CD14-positive monocyte (primary cell): ENCODE results near the gene ITPKB. TPM values are rescaled to one million over a fixed set of nuclear protein-coding genes. Genes with fewer than 3 reads are reported as not detected.

ENCODE experiments used
- DNase-seq, 3 donors: peaks; one replicate each; pipeline ENCODE4 v3.0.0-alpha.2; 2011 to 2022
- H2AFZ ChIP-seq: 2 replicates; pipeline ENCODE4 v1.6.0; 2012; ENCODE audit warnings: mild to moderate bottlenecking, low read depth, low read length, inconsistent platforms; ENCODE audit not compliant: insufficient read depth, poor library complexity, severe bottlenecking
- H3K27ac ChIP-seq, 2 donors: 1 replicate in 1 of 2; 2 replicates in 1 of 2; pipeline ENCODE4 v1.5.1; 2012 to 2013; ENCODE audit warnings: low read length in 2 of 2, control low read depth in 1 of 2, inconsistent platforms in 1 of 2, low read depth in 1 of 2, mild to moderate bottlenecking in 1 of 2
- H3K27me3 ChIP-seq, 2 donors: one replicate each; pipeline versions ENCODE4 v1.6.0 to v1.6.1; 2011 to 2013; ENCODE audit warnings: low read length in 2 of 2; ENCODE audit not compliant: control insufficient read depth in 2 of 2, insufficient read depth in 2 of 2
- H3K36me3 ChIP-seq, 2 donors: replicated peaks in 1 of 2; 1 replicate in 1 of 2; 2 replicates in 1 of 2; pipeline versions ENCODE4 v1.5.1 to v1.6.1; 2012 to 2013; ENCODE audit warnings: low read length in 2 of 2, control low read depth in 1 of 2, inconsistent platforms in 1 of 2, mild to moderate bottlenecking in 1 of 2; ENCODE audit not compliant: insufficient read depth in 2 of 2, control insufficient read depth in 1 of 2
- H3K4me1 ChIP-seq, 2 donors: 1 replicate in 1 of 2; 2 replicates in 1 of 2; pipeline versions ENCODE4 v1.5.1 to v1.6.1; 2012 to 2013; ENCODE audit warnings: low read length in 2 of 2, control low read depth in 1 of 2, inconsistent platforms in 1 of 2, mild to moderate bottlenecking in 1 of 2, moderate library complexity in 1 of 2; ENCODE audit not compliant: insufficient read depth in 2 of 2, control insufficient read depth in 1 of 2
- H3K4me2 ChIP-seq: replicated peaks from 2 replicates; pipeline ENCODE3; 2012; ENCODE audit warnings: low read length, moderate library complexity, mild to moderate bottlenecking; ENCODE audit not compliant: poor library complexity, severe bottlenecking; ENCODE audit errors: extremely low read depth
- H3K4me3 ChIP-seq, 3 experiments: fragments of 200-600 bp in 1 of 3; sonication (generic) in 1 of 3; replicated peaks in 1 of 3; 1 replicate in 2 of 3; 2 replicates in 1 of 3; pipeline ENCODE4 v1.5.1; 2011 to 2013; ENCODE audit warnings: low read length in 3 of 3, mild to moderate bottlenecking in 3 of 3, control low read depth in 2 of 3, low read depth in 2 of 3, inconsistent platforms in 1 of 3, moderate library complexity in 1 of 3
- H3K79me2 ChIP-seq: 2 replicates; pipeline ENCODE4 v1.6.0; 2012; ENCODE audit warnings: mild to moderate bottlenecking, control low read depth, inconsistent platforms, low read length, moderate library complexity; ENCODE audit not compliant: insufficient read depth
- H3K9ac ChIP-seq: 2 replicates; pipeline ENCODE4 v1.6.0; 2017; ENCODE audit warnings: low read length, mild to moderate bottlenecking; ENCODE audit not compliant: insufficient read depth, poor library complexity, severe bottlenecking
- H3K9me3 ChIP-seq, 2 donors: replicated peaks in 1 of 2; 1 replicate in 1 of 2; 2 replicates in 1 of 2; pipeline versions ENCODE4 v1.5.1 to v1.6.1; 2012 to 2013; ENCODE audit warnings: low read length in 2 of 2, control low read depth in 1 of 2; ENCODE audit not compliant: control insufficient read depth in 1 of 2, insufficient read depth in 1 of 2
- H4K20me1 ChIP-seq: 2 replicates; pipeline ENCODE4 v1.6.0; 2012; ENCODE audit warnings: mild to moderate bottlenecking, low read length, control low read depth, moderate library complexity; ENCODE audit not compliant: insufficient read depth
- H3K27ac Mint-ChIP-seq, 7 donors: one replicate each; pipeline ENCODE4 v1.8.0; 2020; ENCODE audit warnings: mild to moderate bottlenecking in 7 of 7, mixed read lengths in 7 of 7, moderate library complexity in 6 of 7, inconsistent platforms in 2 of 7
- H3K27me3 Mint-ChIP-seq, 3 donors: one replicate each; pipeline ENCODE4 v1.8.0; 2021 to 2022; ENCODE audit warnings: low read depth in 3 of 3, mild to moderate bottlenecking in 3 of 3, mixed read lengths in 3 of 3, moderate library complexity in 3 of 3, inconsistent platforms in 1 of 3
- H3K36me3 Mint-ChIP-seq, 2 donors: one replicate each; pipeline ENCODE4 v1.8.0; 2020; ENCODE audit warnings: mixed read lengths in 2 of 2, inconsistent platforms in 1 of 2, mild to moderate bottlenecking in 1 of 2
- H3K4me1 Mint-ChIP-seq: one replicate; pipeline ENCODE4 v1.8.0; 2020; ENCODE audit warnings: mild to moderate bottlenecking, mixed read lengths
- H3K4me3 Mint-ChIP-seq, 2 donors: one replicate each; pipeline ENCODE4 v1.8.0; 2020; ENCODE audit warnings: mild to moderate bottlenecking in 2 of 2, mixed read lengths in 2 of 2, moderate library complexity in 1 of 2
- H3K9me3 Mint-ChIP-seq, 7 donors: one replicate each; pipeline ENCODE4 v1.8.0; 2020 to 2022; ENCODE audit warnings: mixed read lengths in 7 of 7, mild to moderate bottlenecking in 6 of 7, moderate library complexity in 6 of 7, inconsistent platforms in 2 of 7
- CTCF ChIP-seq: fragments of 200-600 bp; IDR thresholded peaks from one replicate; pipeline ENCODE4 v1.8.0; 2022; ENCODE audit warnings: antibody characterized with exemption, mild to moderate bottlenecking
- WGBS: methylation state at CpG from one replicate; pipeline ENCODE4 v1.1.5; 2013; ENCODE audit warnings: missing lambda C conversion rate; ENCODE audit not compliant: insufficient coverage; 5-methylcytosine and 5-hydroxymethylcytosine counted together
- intact Hi-C, 2 donors: fragments of 100-400 bp; cut with micrococcal nuclease; formaldehyde crosslinking; loops; one replicate each; pipeline versions ENCODE4 v1.15.0 to v1.15.1; 2023
- polyA plus RNA-seq, 3 donors: library from polyadenylated mRNA; depleted of rRNA in 1 of 3; unstranded in 2 of 3; stranded (reverse) in 1 of 3; fragments of 300-500 nt in 2 of 3; fragments of >200 nt in 1 of 3; fragmentation: Illumina TruSeq in 2 of 3; gene quantifications; 1 replicate in 2 of 3; 2 replicates in 1 of 3; pipeline ENCODE4 v1.2.3, GENCODE V29; 2012 to 2021

ITPKB gene
- polyA plus RNA-seq, 3 donors: 7.3 to 14.4 (median 10.2) TPM

- intact Hi-C loops: loop anchor here in 1 of 2 donors (5.0 kb wide), 1 partner anchor 33 kb away; no protein-coding TSS in a partner anchor
- no peaks in the 10 kb centered on the region for H3K79me2 ChIP-seq
- peaks cover 0 to 2% (median 0%) of the 10 kb centered on the region in 3 donors for H3K27me3 Mint-ChIP-seq
- no peaks in the 10 kb centered on the region for H3K9me3 Mint-ChIP-seq
- no peaks in the 10 kb centered on the region for H3K27me3 ChIP-seq
- no peak overlapping the region for H3K4me3 Mint-ChIP-seq
- peak overlapping the region; percentile 47 for H3K9ac ChIP-seq
- H4K20me1 ChIP-seq: no peaks in the 10 kb centered on the region
- peaks cover 35% of the 10 kb centered on the region for H3K4me1 Mint-ChIP-seq
- H3K27ac Mint-ChIP-seq: peak overlapping the region; percentile 35 to 98 (median 93)
- TF ChIP-seq CTCF: no peak
- WGBS: 69% methylated on average over 7 of the region's 10 CpGs
- peak overlapping the region; percentile 77 to 87 for H3K27ac ChIP-seq
- peak overlapping the region; percentile 57 for H3K4me2 ChIP-seq
- H3K36me3 ChIP-seq: peaks cover 65 to 72% of the 10 kb centered on the region in 2 donors
- H2AFZ ChIP-seq: no peak overlapping the region
- H3K4me3 ChIP-seq: peak overlapping the region in 1 of 3 experiments; percentile 20
- H3K36me3 Mint-ChIP-seq: peaks cover 69 to 83% of the 10 kb centered on the region in 2 donors
- DNase-seq: peak in 1 of 3 donors; percentile 31
- H3K4me1 ChIP-seq: peaks cover 34 to 35% of the 10 kb centered on the region in 2 donors
- no peaks in the 10 kb centered on the region for H3K9me3 ChIP-seq
Observed at GRCh38 chr1:226644541-226645176, 94.4 kb downstream of the ITPKB start.

- H3K27ac ChIP-seq: peak overlapping the region; percentile 77 to 87
- H3K9me3 ChIP-seq: no peaks in the 10 kb centered on the region
- Mint-ChIP-seq H3K9me3 (no peaks in the 10 kb centered on the region), H3K27me3 (no peaks in the 10 kb centered on the region), H3K27ac (peak overlapping the region; percentile 89 to 98 (median 95)), H3K4me3 (peak overlapping the region; percentile 31 to 86), H3K36me3 (peaks cover 73 to 85% of the 10 kb centered on the region in 2 donors), H3K4me1 (peaks cover 35% of the 10 kb centered on the region)
- H4K20me1 ChIP-seq: no peaks in the 10 kb centered on the region
- TF ChIP-seq CTCF: no peak
- H3K79me2 ChIP-seq: no peaks in the 10 kb centered on the region
- H3K4me1 ChIP-seq: peaks cover 34 to 35% of the 10 kb centered on the region in 2 donors
- peak overlapping the region; percentile 44 for H2AFZ ChIP-seq
- peak overlapping the region in 1 of 3 experiments; percentile 20 for H3K4me3 ChIP-seq
- WGBS: 20% methylated on average over 5 of the region's 18 CpGs
- peak overlapping the region; percentile 57 for H3K4me2 ChIP-seq
- peak overlapping the region; percentile 47 for H3K9ac ChIP-seq
- intact Hi-C loops: loop anchor here in 1 of 2 donors (5.0 kb wide), 1 partner anchor 33 kb away; no protein-coding TSS in a partner anchor
- DNase-seq: peak; percentile 37 to 47 (median 38)
- H3K27me3 ChIP-seq: no peaks in the 10 kb centered on the region
- H3K36me3 ChIP-seq: peaks cover 69 to 74% of the 10 kb centered on the region in 2 donors
Observed at GRCh38 chr1:226643611-226644540, 95.2 kb downstream of the ITPKB start.
